Stimulated activated CD4-positive, alpha-beta T cell treated with anti-CD3 and anti-CD28 coated beads, Interleukin-4, amount 100 ng/mL, for 48 hours (primary cell): ENCODE data around the gene PCBP4.
A peak's percentile ranks its signal among the peaks of the same experiment; 100 is the strongest.

Experiments used
- DNase-seq, 2 donors: peaks; one replicate each; pipeline ENCODE4 v3.0.0-alpha.2; 2020; ENCODE audit warnings: low read depth in 2 of 2

PCBP4 gene

GRCh38 chr3:51971350-51971749 is 4.1 kb upstream of the PCBP4 start:
- no peak for DNase-seq

GRCh38 chr3:51970606-51971300 is 3.5 kb upstream of the PCBP4 start:
- DNase-seq = no peak

GRCh38 chr3:51969841-51970240 is 2.6 kb upstream of the PCBP4 start:
- DNase-seq = no peak

GRCh38 chr3:51968883-51969678 is 1.8 kb upstream of the PCBP4 start:
- no peak for DNase-seq

GRCh38 chr3:51968170-51968775 is 1.0 kb upstream of the PCBP4 start:
- no peak for DNase-seq

- no peak for DNase-seq
These were observed 301 bp downstream of the PCBP4 start for GRCh38 chr3:51966922-51967383.

GRCh38 chr3:51966486-51966885 is 768 bp downstream of the PCBP4 start:
- DNase-seq = no peak

GRCh38 chr3:51966016-51966415 is 1.2 kb downstream of the PCBP4 start:
- no peak for DNase-seq

GRCh38 chr3:51964521-51964920 is 2.7 kb downstream of the PCBP4 start:
- DNase-seq = no peak

- no peak for DNase-seq
These were observed 3.3 kb downstream of the PCBP4 start for GRCh38 chr3:51963951-51964451.

GRCh38 chr3:51962854-51963530 is 4.3 kb downstream of the PCBP4 start:
- DNase-seq = no peak

- DNase-seq = no peak
These were observed 5.4 kb downstream of the PCBP4 start for GRCh38 chr3:51961602-51962569.

- DNase-seq = no peak
These were observed 6.2 kb downstream of the PCBP4 start for GRCh38 chr3:51961011-51961410.

GRCh38 chr3:51960386-51960785 is 6.9 kb downstream of the PCBP4 start:
- no peak for DNase-seq

- no peak for DNase-seq
These were observed 7.6 kb downstream of the PCBP4 start for GRCh38 chr3:51959651-51960050.

- no peak for DNase-seq
These were observed 8.4 kb downstream of the PCBP4 start for GRCh38 chr3:51958603-51959521.

GRCh38 chr3:51957520-51958205 is 9.6 kb downstream of the PCBP4 start:
- no peak for DNase-seq

GRCh38 chr3:51955893-51956770 is 11.1 kb downstream of the PCBP4 start:
- peak in 1 of 2 donors; percentile 21 for DNase-seq
